ENCODE measurements around the gene CEP97.
"Not testable (repeated sequence)": the region's sequence is repeated elsewhere in the genome, so short reads cannot be mapped to it uniquely, and the experiment has no call there.

Gene CEP97

GRCh38 chr3:101677436-101678286 lies 46.8 kb upstream of the CEP97 start:
- TF ChIP-seq CTCF (IDR thresholded peaks at IDR 0.05; ENCODE audit: low read depth, low read length), result no peak
- DNase-seq, result peak; percentile 26
- Histone ChIP-seq H3K36me3 (peaks cover 28% of the 10 kb centered on the region), H3K9me3 (no peaks in the 10 kb centered on the region), H3K4me3 (ENCODE audit: low read depth, low read length) (peak overlapping the region; percentile 93), H3K4me1 (no peaks in the 10 kb centered on the region), H3K27me3 (no peaks in the 10 kb centered on the region)

- not testable (repeated sequence) for H3K4me1 ChIP-seq; DNase-seq; H3K9me3 ChIP-seq; H3K4me3 ChIP-seq (ENCODE audit: low read depth, low read length); H3K27me3 ChIP-seq
- peaks cover 40% of the 10 kb centered on the region for H3K36me3 ChIP-seq
Observed at GRCh38 chr3:101678837-101679236, 45.6 kb upstream of the CEP97 start.

- no peaks in the 10 kb centered on the region for H3K4me1 ChIP-seq
- no peak for TF ChIP-seq CTCF (IDR thresholded peaks at IDR 0.05; ENCODE audit: low read depth, low read length)
- H3K4me3 ChIP-seq (ENCODE audit: low read depth, low read length), result no peak overlapping the region
- no peaks in the 10 kb centered on the region for H3K27me3 ChIP-seq
- H3K9me3 ChIP-seq, result no peaks in the 10 kb centered on the region
- DNase-seq, result no peak
- peaks cover 54% of the 10 kb centered on the region for H3K36me3 ChIP-seq
Observed at GRCh38 chr3:101680466-101680865, 43.9 kb upstream of the CEP97 start.

- no peaks in the 10 kb centered on the region for H3K9me3 ChIP-seq
- no peak for TF ChIP-seq CTCF (IDR thresholded peaks at IDR 0.05; ENCODE audit: low read depth, low read length)
- H3K27me3 ChIP-seq, result no peaks in the 10 kb centered on the region
- H3K4me3 ChIP-seq (ENCODE audit: low read depth, low read length), result peak overlapping the region; percentile 87
- DNase-seq, result no peak
- H3K4me1 ChIP-seq, result no peaks in the 10 kb centered on the region
- H3K36me3 ChIP-seq, result peaks cover 60% of the 10 kb centered on the region
Observed at GRCh38 chr3:101685050-101685400, 39.4 kb upstream of the CEP97 start.

GRCh38 chr3:101685870-101686307 lies 38.5 kb upstream of the CEP97 start:
- H3K27me3 ChIP-seq, result no peaks in the 10 kb centered on the region
- peak overlapping the region; percentile 87 for H3K4me3 ChIP-seq (ENCODE audit: low read depth, low read length)
- H3K9me3 ChIP-seq, result no peaks in the 10 kb centered on the region
- peaks cover 51% of the 10 kb centered on the region for H3K36me3 ChIP-seq
- DNase-seq, result no peak
- TF ChIP-seq CTCF (IDR thresholded peaks at IDR 0.05; ENCODE audit: low read depth, low read length), result no peak
- no peaks in the 10 kb centered on the region for H3K4me1 ChIP-seq

GRCh38 chr3:101687142-101687931 lies 37.1 kb upstream of the CEP97 start:
- peaks cover 36% of the 10 kb centered on the region for H3K36me3 ChIP-seq
- no peaks in the 10 kb centered on the region for H3K27me3 ChIP-seq
- no peaks in the 10 kb centered on the region for H3K4me1 ChIP-seq
- no peak for DNase-seq
- no peaks in the 10 kb centered on the region for H3K9me3 ChIP-seq
- TF ChIP-seq CTCF (IDR thresholded peaks at IDR 0.05; ENCODE audit: low read depth, low read length), result no peak
- peak overlapping the region; percentile 87 for H3K4me3 ChIP-seq (ENCODE audit: low read depth, low read length)

Measured in BE2C (cell line).